Testis (tissue), 2 donors: ENCODE results near the gene BIRC7.

Experiments used
- CTCF ChIP-seq, 3 experiments: fragments of 450-650 bp in 2 of 3; fragments of 200-600 bp in 1 of 3; sonication (generic) in 1 of 3; IDR thresholded peaks; one replicate each; pipeline ENCODE4 v1.5.1; 2016 to 2019; ENCODE audit warnings: antibody characterized with exemption in 3 of 3, mild to moderate bottlenecking in 2 of 3, moderate library complexity in 1 of 3
- POLR2A ChIP-seq: fragments of 450-650 bp; IDR thresholded peaks from one replicate; pipeline ENCODE4 v1.6.1; 2017; ENCODE audit warnings: antibody characterized with exemption, mild to moderate bottlenecking, moderate library complexity

- TF ChIP-seq CTCF (IDR thresholded peaks at IDR 0.05) (no peak), POLR2A (no peak)
Observed at GRCh38 chr20:63206878-63207277, 28.8 kb upstream of the BIRC7 start.
